ENCODE data around the gene GEN1.

GEN1 gene

GRCh38 chr2:17753803-17754663, at the start of gene GEN1, which contains the start of gene SMC6:
TSS of gene GEN1 (plus strand) at chr2:17754138. CDS start at chr2:17759944, 5,806 bp downstream.
TSS of gene SMC6 (minus strand) at chr2:17753810. CDS start at chr2:17745946, 7,864 bp downstream.
- DNase-seq (ENCODE audit: low read depth, low spot score) = peak; percentile 94
- in situ Hi-C loops (cut with HindIII; ENCODE audit: low sequenced_read_pairs) = no loop called here
- H3K4me3 ChIP-seq (ENCODE audit: low read depth, low read length) = peak within 1 kb of the TSS; percentile 91
- TF ChIP-seq CTCF (IDR thresholded peaks at IDR 0.05; ENCODE audit: low read depth, low read length) = no peak

GRCh38 chr2:17706845-17707244, 47.1 kb upstream of the GEN1 start:
- in situ Hi-C loops (cut with HindIII; ENCODE audit: low sequenced_read_pairs) = no loop called here
- no peak for DNase-seq (ENCODE audit: low read depth, low spot score)
- no peak for TF ChIP-seq CTCF (IDR thresholded peaks at IDR 0.05; ENCODE audit: low read depth, low read length)
- H3K4me3 ChIP-seq (ENCODE audit: low read depth, low read length) = no peak overlapping the region

GRCh38 chr2:17708501-17708900, 45.4 kb upstream of the GEN1 start:
- TF ChIP-seq CTCF (IDR thresholded peaks at IDR 0.05; ENCODE audit: low read depth, low read length) = no peak
- in situ Hi-C loops (cut with HindIII; ENCODE audit: low sequenced_read_pairs) = no loop called here
- DNase-seq (ENCODE audit: low read depth, low spot score) = no peak
- H3K4me3 ChIP-seq (ENCODE audit: low read depth, low read length) = no peak overlapping the region

GRCh38 chr2:17709897-17710296, 44.0 kb upstream of the GEN1 start:
- in situ Hi-C loops (cut with HindIII; ENCODE audit: low sequenced_read_pairs) = no loop called here
- no peak overlapping the region for H3K4me3 ChIP-seq (ENCODE audit: low read depth, low read length)
- TF ChIP-seq CTCF (IDR thresholded peaks at IDR 0.05; ENCODE audit: low read depth, low read length) = no peak
- no peak for DNase-seq (ENCODE audit: low read depth, low spot score)

- TF ChIP-seq CTCF (IDR thresholded peaks at IDR 0.05; ENCODE audit: low read depth, low read length) = no peak
Observed at GRCh38 chr2:17710547-17711248, 43.2 kb upstream of the GEN1 start.

GRCh38 chr2:17713291-17713690, 40.6 kb upstream of the GEN1 start:
- no peak for TF ChIP-seq CTCF (IDR thresholded peaks at IDR 0.05; ENCODE audit: low read depth, low read length)
- in situ Hi-C loops (cut with HindIII; ENCODE audit: low sequenced_read_pairs) = no loop called here
- DNase-seq (ENCODE audit: low read depth, low spot score) = no peak
- no peak overlapping the region for H3K4me3 ChIP-seq (ENCODE audit: low read depth, low read length)

More at GRCh38 chr2:17710547-17711248, 43.2 kb upstream of the GEN1 start:
- DNase-seq (ENCODE audit: low read depth, low spot score) = no peak
- in situ Hi-C loops (cut with HindIII; ENCODE audit: low sequenced_read_pairs) = no loop called here
- H3K4me3 ChIP-seq (ENCODE audit: low read depth, low read length) = no peak overlapping the region

All from astrocyte of the spinal cord (primary cell).